HS-5 (cell line): ENCODE results near the gene TMEM158.
A peak's percentile ranks its signal among the peaks of the same experiment; 100 is the strongest.

ENCODE experiments used
- DNase-seq: peaks from one replicate; pipeline ENCODE4 v3.0.0-alpha.2; 2012; ENCODE audit warnings: low read depth

TMEM158 gene

DNA sequence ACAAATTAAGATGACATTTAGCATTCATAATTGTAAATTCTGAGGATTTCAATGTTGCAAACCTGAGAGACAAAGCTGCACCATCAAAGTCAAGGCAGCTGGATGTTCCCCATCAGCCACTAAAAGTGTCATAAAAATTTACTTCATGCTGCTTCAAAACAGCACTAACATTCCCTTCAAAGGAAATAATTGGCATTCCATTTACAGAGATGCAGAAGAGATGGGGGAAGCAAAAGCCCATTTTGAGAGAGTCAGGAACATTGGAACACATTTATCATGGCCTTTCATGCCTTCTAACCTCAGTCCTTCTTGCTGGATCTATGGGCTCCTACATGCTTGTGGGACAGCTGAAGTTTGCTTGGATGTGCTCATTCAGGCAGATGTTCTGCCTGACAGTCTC is 6.4 kb upstream of the TMEM158 start:
- no peak for DNase-seq

DNA sequence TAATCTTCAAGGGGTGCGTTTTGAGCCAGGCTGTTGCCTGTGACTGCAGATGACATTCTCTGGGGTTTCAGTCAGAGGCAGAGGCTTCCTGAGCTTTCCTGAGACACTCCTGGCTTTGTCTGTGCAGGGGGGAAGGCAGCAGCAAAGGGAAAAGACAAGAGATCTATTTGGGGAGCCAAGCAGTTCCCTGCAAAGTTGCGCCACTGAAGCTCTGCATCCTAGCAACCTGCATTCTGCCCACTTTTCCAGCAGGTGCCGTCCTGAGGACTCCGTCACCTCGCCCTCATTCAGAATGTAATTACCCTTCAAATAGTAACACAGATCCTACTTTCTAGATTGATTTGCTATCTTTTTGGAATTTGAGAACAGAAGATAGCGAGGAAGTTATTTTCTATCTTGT is 1.9 kb upstream of the TMEM158 start:
- no peak for DNase-seq

DNA sequence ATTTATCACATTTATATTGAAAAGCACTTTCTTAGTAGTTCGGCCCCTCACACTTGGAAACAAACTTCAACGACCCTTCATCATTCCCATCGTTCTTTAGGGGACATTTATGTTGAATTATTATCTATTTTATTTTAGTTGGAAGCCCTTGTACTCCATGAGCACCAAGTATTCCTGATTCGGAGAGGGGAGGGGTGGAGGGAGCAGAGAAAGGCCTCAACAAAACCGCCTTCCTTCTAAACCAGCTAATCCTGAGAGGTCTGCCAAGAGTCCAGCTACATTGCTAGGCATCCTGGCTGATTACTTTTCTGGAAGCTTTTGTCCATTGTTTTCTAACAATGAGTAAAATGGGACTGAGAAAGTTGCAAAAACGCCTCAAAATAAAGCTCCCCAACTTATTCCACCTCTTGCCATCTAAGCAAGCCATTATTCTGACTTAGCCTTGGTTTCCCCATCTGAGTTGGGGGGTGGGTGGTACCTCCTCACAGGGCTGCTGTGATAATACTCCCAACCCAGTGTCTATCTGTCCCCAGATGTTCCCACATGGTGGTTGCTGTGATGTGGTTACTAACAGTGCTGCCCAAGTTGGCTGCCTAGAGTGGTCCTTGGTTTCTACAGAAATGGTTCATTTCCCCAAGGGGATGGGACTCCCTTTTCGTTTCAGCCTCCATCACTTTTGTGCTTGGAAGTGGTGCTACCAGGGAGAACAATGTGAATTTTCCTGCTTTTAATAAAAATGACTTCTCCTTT is 1.2 kb upstream of the TMEM158 start:
- no peak for DNase-seq

DNA sequence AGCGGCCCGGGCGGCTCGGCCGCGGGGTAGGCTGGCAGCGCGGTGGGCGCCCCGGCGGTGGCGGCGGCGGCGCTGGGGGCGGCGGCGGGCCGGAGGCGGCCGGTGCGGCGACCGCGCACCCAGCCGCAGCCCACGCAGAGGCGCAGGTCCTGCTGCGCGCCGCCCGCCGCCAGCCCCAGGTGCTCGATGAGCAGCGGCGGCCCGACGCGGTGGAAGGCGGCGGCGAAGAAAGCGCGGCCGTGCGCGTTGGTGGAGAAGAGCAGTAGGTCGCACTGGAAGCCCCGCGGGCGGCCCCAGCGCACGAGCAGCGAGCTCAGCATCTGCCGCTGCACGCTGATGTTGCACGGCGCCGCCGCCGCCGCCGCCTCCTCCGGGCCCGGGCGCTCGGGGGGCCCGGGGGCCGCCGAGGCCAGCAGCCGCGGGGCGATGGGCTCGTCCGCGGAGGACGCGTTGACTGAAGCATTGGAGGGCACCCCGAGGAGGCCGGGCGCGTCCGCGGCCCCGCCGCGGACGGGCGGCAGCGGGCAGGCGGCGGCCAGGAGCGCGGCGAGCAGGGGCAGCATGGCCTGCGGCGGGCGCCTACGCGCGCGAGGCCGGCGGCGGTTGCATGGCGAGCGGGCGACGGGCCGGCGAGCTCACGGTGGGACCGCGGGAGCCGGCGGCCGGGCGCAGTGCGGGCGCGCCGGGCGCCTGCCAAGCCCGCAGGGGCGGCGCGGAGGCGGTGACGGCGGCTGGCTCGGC is 452 bp downstream of the TMEM158 start:
- DNase-seq, result no peak

DNA sequence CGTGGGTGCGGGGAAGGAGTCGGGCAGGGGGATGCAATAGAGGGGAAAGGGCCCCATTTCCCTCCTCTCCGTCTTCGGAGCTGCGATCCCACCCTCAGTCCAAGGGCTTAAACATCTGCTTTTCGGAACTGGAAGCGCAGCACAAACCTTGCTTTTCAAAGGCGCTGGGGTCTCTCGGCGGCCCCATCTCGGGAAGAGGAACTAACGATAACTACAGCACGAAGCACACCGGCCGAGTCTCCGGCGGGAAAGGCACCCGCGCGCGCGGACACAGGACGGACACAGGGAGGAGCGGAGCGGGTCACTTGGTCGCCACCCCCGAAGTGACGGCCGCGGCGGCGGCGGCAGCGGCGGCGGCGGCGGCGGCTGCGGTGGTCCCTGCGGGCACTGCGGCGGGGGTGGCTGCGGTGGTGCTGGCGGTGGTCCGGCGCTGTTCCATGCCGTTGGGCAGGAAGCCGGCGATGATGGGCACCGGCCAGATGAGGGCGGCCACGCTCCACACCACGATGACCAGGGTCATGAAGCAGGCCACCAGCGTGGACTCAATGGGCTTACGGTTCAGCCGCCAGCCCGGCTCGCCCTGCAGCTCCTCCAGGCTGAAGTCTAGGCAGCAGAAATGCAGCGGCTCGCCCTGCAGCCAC is 1.1 kb downstream of the TMEM158 start:
- no peak for DNase-seq

DNA sequence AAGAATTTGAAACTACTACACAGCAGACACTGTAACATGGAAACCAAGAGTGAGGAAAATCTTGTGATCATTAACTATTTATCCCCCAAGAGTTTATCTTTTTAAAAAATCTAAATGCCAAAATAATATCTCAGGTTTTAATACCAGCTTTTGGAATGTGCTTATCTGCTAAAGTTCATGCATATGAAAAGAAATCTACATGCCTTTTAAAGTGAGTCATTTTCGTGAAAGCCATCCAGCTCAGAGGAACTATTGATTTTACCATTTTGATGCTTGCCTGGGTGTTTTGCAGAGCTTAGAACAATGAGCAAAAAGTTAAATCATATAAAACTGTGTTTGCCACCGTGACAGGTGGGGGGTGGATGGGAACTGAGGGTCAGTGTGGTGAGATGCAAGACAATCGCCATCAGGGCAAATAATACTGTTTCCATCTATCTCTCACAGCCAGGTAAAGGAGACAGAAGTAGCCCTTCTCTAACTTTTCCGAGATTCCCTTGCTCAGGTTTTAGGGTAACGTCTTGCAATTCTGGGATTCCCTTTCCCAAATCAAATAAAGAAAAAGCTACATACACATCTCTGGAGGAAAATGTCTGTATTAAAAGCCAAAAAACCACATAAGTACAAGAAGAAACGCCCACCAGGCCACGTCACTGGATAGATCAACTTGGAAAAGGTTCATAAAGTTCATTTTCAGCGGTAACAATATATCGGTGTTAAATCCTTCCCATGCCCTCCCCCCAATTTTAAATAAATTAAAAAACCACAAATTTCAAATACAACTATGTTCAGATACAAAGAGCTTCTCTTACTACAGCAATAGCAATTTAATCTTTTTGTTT is 2.0 kb downstream of the TMEM158 start:
- DNase-seq, result peak; percentile 47

DNA sequence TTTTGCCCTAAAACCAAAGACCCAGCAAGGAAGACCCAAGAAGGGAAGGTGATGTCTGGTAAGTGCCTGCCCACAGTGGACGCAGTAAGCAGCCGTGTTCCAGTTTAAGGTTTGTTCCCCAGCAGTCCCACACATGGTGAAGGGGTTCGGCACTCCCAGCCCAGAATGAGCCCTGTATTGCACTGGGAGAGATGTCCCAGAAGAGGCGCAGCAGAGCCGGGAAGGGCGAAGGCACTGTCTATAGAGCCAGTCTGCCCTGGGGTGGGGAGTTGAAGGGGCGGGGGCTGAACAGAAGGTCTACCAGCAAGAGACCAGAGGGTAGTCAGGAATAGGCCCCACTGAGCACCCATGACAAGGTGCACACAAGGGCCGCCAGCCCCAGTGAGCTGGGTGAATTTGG is 6.4 kb downstream of the TMEM158 start:
- DNase-seq, result no peak

DNA sequence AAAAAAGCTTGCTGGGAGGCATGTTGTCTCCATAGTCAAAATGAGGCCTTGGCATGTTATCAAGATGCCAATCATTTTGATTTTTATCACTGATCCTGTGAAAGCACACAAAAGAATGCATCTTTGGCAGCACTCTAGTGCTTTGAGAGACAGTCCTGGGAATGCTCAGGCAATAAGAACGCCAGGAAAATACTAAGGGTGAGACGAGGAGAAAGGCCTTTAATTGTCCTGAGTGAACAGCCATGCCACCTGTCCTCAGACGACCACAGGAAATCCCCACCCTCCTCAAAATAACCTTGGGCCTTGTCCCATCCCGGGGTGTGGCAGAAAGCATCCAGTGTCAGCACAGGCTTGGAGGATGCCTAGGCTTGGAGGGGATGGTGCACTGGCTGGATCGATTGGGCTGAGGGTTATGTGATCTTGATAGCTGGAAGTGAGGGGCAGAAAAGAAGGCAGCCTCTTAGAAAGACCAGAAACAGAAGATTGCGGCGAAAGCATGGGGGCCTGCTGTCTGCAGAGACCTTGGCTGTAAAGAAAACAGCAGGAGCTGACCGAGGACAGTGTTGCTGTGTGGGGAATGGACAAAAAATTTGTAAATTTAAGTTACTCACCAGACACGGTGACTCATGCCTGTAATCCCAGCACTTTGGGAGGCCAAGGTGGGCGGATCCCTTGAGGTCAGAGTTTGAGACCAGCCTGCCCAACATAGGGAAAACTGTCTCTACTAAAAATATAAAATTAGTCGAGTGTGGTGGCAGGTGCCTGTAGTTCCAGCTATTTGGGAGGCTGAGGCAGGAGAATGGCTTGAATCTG is 7.3 kb downstream of the TMEM158 start:
- DNase-seq, result peak; percentile 56

DNA sequence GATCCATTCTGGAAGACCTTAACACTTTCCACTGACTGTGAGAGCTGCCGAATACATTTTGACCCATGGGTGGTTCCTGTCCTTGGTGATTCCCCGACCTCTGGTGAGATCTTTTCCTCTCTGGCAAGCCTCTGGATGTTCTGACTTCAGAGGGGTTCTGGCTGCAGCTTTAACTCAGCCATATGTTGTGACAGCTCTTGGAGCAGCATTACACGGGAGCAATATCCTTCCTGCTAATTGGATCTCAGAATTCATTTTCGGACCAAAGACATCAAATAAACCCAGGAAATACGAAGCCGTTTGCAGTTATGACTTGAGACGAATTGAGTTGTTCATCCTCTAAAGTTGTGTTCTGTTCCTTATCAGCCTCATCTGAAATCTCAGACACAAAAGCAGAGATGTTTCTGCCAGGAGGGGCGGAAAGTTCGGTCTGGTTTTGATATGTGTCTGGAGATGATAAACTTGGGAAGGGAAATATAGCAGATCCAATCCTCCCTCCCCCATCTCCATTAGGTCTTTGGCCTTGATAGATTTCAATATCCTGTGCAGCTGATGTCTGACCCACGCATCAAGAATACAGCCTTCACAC is 10.0 kb downstream of the TMEM158 start:
- DNase-seq, result no peak

DNA sequence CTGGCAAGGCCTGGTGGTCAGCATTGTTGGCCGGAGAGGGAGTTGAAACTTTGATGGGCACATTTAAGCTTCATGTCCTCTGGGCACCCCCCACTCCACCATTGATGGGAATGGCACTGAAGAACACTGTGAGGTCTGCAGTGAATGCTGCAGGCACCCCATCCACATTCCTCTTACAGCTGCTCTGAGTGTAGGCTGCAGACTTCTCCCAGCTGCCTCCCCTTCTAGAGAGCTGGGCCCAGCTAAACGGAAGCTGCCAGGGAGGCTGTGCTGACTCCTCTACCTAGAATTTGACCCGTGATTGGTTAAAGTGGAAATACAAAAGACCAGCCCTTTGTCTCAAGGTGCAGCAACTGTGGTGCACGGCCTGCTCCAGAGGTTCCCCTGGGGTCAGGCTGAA is 10.6 kb downstream of the TMEM158 start:
- DNase-seq, result no peak

DNA sequence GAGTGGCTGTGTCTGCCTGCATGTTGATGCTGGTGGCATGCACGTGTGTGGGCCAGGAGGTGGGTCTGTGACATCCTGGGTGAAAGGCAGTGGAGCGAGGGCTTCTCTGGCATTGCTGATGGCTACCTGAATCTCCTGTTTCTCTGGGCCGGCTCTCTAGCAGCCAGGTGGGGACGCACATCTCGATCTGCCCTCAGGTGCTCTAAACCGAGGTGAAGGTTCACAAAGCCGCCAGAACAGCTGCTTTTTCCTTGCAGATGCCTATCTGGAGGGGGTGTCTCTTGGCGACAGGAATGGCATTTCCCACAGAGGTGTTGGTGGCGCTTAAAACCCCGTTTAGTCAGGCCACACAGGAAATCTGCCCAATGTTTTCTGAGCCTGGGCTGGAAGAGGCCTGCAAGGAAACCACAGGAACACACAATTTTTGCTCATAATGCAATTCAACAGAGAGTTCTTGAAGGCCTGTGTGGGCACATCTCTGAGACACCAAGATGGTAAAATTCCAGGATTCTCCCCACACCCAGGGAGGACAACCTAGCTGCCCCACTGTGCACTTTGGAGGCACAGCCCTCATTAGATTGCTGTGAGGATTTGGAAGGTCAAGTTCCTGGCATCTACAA is 11.9 kb downstream of the TMEM158 start:
- DNase-seq, result no peak

DNA sequence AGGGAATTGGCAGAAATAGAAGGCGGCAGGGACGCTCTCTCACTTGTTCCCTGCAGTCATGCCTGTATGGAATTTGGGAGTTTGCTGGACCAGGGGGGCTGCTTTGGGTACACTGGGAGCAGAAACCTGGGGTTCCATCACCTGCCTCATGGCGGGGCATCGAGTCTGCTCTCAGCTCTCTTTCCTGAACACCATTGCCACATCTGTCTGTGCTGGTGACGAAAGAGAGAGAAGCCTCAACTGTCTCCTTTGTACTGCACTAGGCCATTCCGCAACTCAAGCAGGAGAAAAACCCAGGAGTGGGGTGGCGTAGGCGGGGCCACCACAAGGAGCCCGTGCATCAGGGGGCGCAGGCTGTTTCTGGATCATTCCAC is 14.0 kb downstream of the TMEM158 start:
- no peak for DNase-seq

DNA sequence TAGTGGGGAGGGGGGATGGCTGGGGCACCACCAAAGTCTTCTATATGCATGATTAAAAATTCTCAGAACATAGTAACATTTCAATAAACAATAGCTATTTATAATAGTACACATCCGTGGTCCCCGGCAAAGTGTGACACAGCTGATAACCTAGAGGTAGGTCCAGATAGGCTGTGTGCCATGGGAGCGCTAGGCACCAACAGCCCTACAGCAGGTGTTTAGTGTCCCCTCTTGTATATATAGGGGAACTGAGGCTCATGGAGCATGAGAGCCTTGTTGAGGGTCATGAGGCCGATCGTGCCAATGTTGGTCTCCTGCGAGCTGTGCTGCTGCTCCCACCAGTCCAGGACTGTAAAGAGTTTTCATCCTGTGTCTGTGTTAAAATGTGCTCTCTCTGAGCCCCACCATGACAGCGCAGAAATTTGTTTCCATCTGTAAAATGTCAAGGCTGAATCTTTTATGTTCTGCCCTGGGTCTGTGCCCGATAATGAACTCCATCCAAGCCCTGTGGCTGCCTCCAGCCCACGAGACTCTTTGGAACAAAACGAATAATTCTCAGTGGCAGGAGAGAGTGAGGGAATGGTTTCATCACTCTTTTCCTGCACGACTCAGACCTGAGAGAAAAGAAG is 14.5 kb downstream of the TMEM158 start:
- no peak for DNase-seq

DNA sequence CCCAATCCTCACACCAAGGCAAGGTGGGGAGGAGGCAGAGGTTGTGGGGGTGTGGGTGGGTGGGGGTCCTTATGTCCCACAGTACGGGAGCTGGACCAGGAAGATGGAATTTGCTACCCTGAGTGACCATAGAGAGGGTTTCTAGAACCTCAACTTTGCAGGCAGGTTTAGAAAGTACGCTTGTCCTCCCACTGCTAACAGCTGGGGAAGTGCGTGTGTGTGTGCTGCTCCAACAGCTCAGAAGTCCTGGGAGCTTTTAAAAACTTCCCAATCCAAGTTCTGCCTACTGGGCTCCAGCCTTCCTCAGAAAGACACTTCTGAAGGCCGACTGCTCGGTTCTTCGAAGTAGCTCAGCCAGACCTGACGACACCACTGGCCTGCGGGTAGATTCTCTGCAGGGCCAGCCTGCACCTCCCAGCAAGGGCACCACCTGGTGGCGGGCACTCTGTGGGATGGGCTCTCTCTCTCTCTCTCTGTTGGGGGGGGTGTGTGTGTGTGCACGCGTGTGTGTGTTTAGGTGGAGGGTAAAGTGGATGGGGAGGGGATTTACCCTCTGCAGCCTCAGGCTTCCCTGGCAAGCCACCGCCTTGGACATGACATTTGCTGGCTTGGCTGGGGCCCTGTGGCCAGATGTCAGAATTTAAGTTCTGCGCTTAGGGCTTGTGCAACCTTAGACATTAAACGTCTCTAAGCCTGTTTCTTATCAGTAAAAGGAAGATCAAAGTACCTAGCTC is 15.6 kb downstream of the TMEM158 start:
- DNase-seq, result no peak

DNA sequence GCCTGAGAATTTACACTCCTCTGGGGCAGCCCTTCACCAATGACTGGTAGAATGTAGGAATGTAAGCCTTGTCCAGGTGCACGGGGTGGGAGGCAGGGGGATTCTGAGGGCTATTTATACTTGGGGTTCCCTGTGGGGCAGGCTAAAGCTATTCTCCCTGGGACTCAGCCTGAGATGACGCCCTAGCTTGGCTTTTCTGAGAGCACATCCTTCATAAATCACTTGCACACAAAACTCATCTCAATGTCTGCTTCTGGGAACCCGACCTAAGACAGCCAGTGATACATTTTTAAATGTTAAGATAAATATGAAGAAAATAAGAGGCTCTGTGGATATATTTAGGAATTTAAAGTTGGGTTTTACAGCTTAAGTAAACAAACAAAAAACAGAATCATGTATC is 16.6 kb downstream of the TMEM158 start:
- no peak for DNase-seq

DNA sequence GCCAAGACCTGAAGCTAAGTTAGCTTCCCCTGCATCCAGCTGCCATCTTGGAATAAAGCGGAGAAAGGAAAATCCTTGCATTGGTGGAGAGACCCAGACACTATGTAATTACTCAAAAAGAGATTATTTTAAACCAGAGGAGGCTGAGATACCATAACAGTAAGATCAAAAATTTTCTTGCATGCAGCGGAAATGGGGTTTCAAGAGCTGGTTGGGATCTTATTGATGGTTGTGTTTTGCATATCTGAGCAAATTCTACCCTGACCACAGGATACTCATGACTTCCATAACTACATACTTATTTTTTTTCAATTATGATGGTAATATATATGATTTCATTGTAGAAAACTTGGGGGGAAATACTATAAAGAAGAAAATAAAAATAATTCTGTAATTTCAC is 17.5 kb downstream of the TMEM158 start:
- no peak for DNase-seq

DNA sequence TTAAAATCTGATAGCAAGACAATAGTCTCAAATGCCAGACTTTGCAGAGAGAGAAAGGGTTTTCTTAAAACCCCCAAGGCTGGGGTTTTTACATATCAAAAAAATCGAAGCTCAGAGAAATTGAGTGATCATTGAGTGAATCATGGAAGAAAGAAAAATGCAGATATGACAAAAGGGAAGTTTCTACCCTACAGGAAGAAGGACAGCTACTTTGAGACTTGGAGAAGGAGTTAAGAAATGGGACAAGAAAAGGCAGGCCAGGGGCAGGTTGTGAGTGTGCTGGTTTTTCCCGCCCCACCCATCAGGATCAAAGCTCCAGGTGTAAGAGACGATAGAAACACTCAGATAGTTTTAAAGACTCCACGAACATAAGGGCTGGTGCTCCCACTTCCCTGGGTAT is 18.6 kb downstream of the TMEM158 start:
- DNase-seq, result no peak

DNA sequence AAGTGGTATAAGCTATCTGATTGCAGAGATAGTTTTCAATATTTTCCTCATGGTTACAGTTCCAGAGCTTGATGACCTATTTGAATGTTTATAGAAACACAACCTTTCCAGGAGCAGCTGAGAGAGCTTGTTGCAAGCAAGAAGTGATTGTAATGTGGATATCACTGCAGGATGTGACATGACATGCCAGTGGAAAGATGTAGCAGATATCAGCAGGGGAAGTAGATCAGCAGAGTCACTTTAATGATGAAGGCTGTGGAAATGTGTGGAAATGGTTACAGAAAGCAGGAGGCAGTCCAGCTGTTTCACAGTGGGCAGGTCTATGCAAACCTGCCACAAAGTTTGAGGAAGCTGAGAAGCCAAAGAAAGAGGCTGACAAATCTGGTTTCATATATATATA is 21.0 kb downstream of the TMEM158 start:
- no peak for DNase-seq

DNA sequence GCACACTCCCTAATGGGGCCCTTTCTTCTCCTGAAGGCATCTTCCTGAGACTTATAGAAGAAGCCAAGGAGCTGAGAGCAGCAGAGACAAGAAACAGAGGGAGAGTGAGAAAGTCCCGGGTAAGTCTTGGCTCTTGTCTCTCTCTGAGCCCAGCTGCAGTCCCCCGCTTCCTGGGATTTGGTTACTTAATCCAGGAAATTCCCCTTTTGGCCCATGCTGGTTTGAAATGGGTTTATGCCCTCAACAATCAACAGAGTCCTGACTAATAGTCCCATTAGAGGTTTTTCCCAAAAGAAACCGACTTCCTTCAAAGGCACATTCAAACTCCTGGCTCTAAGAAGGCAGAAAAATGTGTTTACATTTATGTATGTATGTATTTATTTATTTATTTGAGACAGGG is 22.0 kb downstream of the TMEM158 start:
- DNase-seq, result peak; percentile 53
